Endothelial cell of umbilical vein (primary cell): ENCODE measurements around the gene FNBP1. TPM values are rescaled to one million over a fixed set of nuclear protein-coding genes. Genes with fewer than 3 reads are reported as not detected.
"Not testable (repeated sequence)": the region's sequence is repeated elsewhere in the genome, so short reads cannot be mapped to it uniquely, and the experiment has no call there.

Source experiments
- BruUV-seq: library from RNA; stranded (reverse); fragments of 400-500 nt; replicated peaks from 2 replicates; lab custom pipeline; 2021; lab: Mats Ljungman, UMichigan
- CTCF ChIA-PET: fragments of 300-600, 350-600 bp; sonication (Branson Sonifier 250); formaldehyde crosslinking; loops from one replicate; lab custom pipeline; 2021; ENCODE audit warnings: antibody characterized with exemption, inconsistent platforms; lab: Charles Lee
- POLR2A ChIA-PET: fragments of 300-600, 350-600 bp; sonication (Branson Sonifier 250); formaldehyde crosslinking; loops from one replicate; lab custom pipeline; 2021; ENCODE audit warnings: antibody characterized with exemption, inconsistent platforms; lab: Charles Lee
- DNase-seq: peaks from one replicate; pipeline ENCODE4 v3.0.0-alpha.2; 2011; ENCODE audit warnings: low read depth, low spot score
- FAIRE-seq: peaks from 2 replicates; lab custom pipeline; 2011; peaks lifted over from hg19 to GRCh38; lab: Jason Lieb, UNC
- H2AFZ ChIP-seq: 2 replicates; pipeline ENCODE4 v1.6.0; 2012; ENCODE audit warnings: low read depth, low read length, control low read depth, inconsistent platforms
- H3K27ac ChIP-seq: 2 replicates; pipeline ENCODE4 v1.5.1; 2011; ENCODE audit warnings: low read depth, mild to moderate bottlenecking, control low read depth, low read length, moderate library complexity; ENCODE audit not compliant: insufficient read depth
- H3K27me3 ChIP-seq, 2 experiments: 2 replicates each; pipeline versions ENCODE4 v1.6.0 to v1.6.1; 2011; ENCODE audit warnings: low read length in 2 of 2, mixed read lengths in 1 of 2; ENCODE audit not compliant: control insufficient read depth in 2 of 2, insufficient read depth in 2 of 2
- H3K36me3 ChIP-seq, 2 experiments: 2 replicates in 1 of 2; 3 replicates in 1 of 2; pipeline ENCODE4 v1.5.1; 2011; ENCODE audit warnings: low read length in 2 of 2, mild to moderate bottlenecking in 1 of 2, moderate library complexity in 1 of 2; ENCODE audit not compliant: control insufficient read depth in 2 of 2, insufficient read depth in 2 of 2; ENCODE audit errors: extremely low read depth in 1 of 2
- H3K4me1 ChIP-seq: 3 replicates; pipeline ENCODE4 v1.5.1; 2011; ENCODE audit warnings: mild to moderate bottlenecking, low read length; ENCODE audit not compliant: control insufficient read depth, insufficient read depth; ENCODE audit errors: extremely low read depth
- H3K4me2 ChIP-seq: 2 replicates; pipeline ENCODE4 v1.6.1; 2011; ENCODE audit warnings: low read length, control low read depth, mixed read lengths; ENCODE audit not compliant: insufficient read depth
- H3K4me3 ChIP-seq, 3 experiments: fragments of 200-600 bp in 1 of 3; sonication (generic), shearing (Covaris generic) in 1 of 3; replicated peaks in 1 of 3; 2 replicates each; pipeline ENCODE4 v1.5.1; 2011 to 2016; ENCODE audit warnings: control low read depth in 3 of 3, low read length in 3 of 3, mild to moderate bottlenecking in 2 of 3, inconsistent platforms in 1 of 3, low read depth in 1 of 3, moderate library complexity in 1 of 3; ENCODE audit not compliant: insufficient read depth in 1 of 3
- H3K79me2 ChIP-seq: 2 replicates; pipeline ENCODE4 v1.6.0; 2012; ENCODE audit warnings: low read length, inconsistent platforms; ENCODE audit not compliant: control insufficient read depth, insufficient read depth
- H3K9ac ChIP-seq: replicated peaks from 2 replicates; pipeline ENCODE3; 2011; ENCODE audit warnings: low read length, control low read depth; ENCODE audit not compliant: insufficient read depth; ENCODE audit errors: extremely low read depth
- H3K9me1 ChIP-seq: replicated peaks from 3 replicates; pipeline ENCODE4 v1.6.0; 2011; ENCODE audit warnings: mild to moderate bottlenecking, low read length; ENCODE audit not compliant: control insufficient read depth, insufficient read depth; ENCODE audit errors: extremely low read depth
- H3K9me3 ChIP-seq: replicated peaks from 2 replicates; pipeline ENCODE4 v1.5.1; 2012; ENCODE audit warnings: low read length, inconsistent platforms; ENCODE audit not compliant: control insufficient read depth, insufficient read depth
- H4K20me1 ChIP-seq: replicated peaks from 2 replicates; pipeline ENCODE3; 2011; ENCODE audit warnings: mild to moderate bottlenecking, low read length; ENCODE audit not compliant: control insufficient read depth, insufficient read depth; ENCODE audit errors: extremely low read depth
- EZH2 ChIP-seq: IDR thresholded peaks from 2 replicates; pipeline ENCODE4 v1.6.1; 2012; ENCODE audit warnings: borderline replicate concordance, low read depth, mild to moderate bottlenecking, moderate library complexity, low read length, inconsistent platforms; ENCODE audit not compliant: severe bottlenecking
- GATA2 ChIP-seq: IDR thresholded peaks from 2 replicates; pipeline ENCODE4 v1.7.0; 2011; ENCODE audit warnings: low read depth, mild to moderate bottlenecking, moderate library complexity, mixed read lengths, low read length; ENCODE audit not compliant: insufficient read length, insufficient read depth
- MYC ChIP-seq: IDR thresholded peaks from one replicate; pipeline ENCODE4 v1.6.1; 2011; ENCODE audit warnings: mild to moderate bottlenecking, low read depth, low read length
- POLR2AphosphoS5 ChIP-seq: IDR thresholded peaks from 2 replicates; pipeline ENCODE4 v1.6.1; 2012; ENCODE audit warnings: low read depth, mild to moderate bottlenecking, control low read depth, low read length, moderate library complexity; ENCODE audit not compliant: insufficient read depth
- dilution Hi-C: fragments of 300-500 bp; cut with MboI; formaldehyde crosslinking; loops from one replicate; pipeline ENCODE4 v1.15.0; 2019; ENCODE audit warnings: low sequenced_read_pairs; ENCODE audit not compliant: extremely low pct_ligation_motif_present
- intact Hi-C: fragments of 100-400 bp; cut with micrococcal nuclease; formaldehyde crosslinking; loops from one replicate; pipeline ENCODE4 v1.10.0; 2022
- polyA plus RNA-seq, 4 experiments: library from polyadenylated mRNA; depleted of rRNA in 3 of 4; stranded (reverse) in 3 of 4; unstranded in 1 of 4; fragments of >200 nt; gene quantifications; 2 replicates each; pipeline versions ENCODE4 v1.2.1 to v1.2.3, GENCODE V29; 2011 to 2012; ENCODE audit warnings: missing spikeins in 1 of 4
- total RNA-seq: library from RNA; stranded (reverse); gene quantifications from 2 replicates; pipeline ENCODE4 v1.2.3, GENCODE V29; 2021
- TF ChIP-seq, protein P1 (sequence below), 2 donors: IDR thresholded peaks; 1 replicate in 1 of 2; 2 replicates in 1 of 2; pipeline ENCODE4 v1.5.1; 2011; ENCODE audit warnings: low read length in 2 of 2, mild to moderate bottlenecking in 2 of 2, moderate library complexity in 2 of 2, control low read depth in 1 of 2, inconsistent platforms in 1 of 2, low read depth in 1 of 2; ENCODE audit not compliant: insufficient read depth in 1 of 2; ENCODE audit errors: extremely low read depth in 1 of 2
- TF ChIP-seq, protein P2 (sequence below): IDR thresholded peaks from 2 replicates; pipeline ENCODE4 v1.6.1; 2011; ENCODE audit not compliant: insufficient read depth, insufficient read length

Gene FNBP1
- total and polyA plus RNA-seq, 2 donors (not counting 3 experiments of a cell fraction or from before 2014, with no cell fraction given) = 10.9 to 43.9 TPM

DNA sequence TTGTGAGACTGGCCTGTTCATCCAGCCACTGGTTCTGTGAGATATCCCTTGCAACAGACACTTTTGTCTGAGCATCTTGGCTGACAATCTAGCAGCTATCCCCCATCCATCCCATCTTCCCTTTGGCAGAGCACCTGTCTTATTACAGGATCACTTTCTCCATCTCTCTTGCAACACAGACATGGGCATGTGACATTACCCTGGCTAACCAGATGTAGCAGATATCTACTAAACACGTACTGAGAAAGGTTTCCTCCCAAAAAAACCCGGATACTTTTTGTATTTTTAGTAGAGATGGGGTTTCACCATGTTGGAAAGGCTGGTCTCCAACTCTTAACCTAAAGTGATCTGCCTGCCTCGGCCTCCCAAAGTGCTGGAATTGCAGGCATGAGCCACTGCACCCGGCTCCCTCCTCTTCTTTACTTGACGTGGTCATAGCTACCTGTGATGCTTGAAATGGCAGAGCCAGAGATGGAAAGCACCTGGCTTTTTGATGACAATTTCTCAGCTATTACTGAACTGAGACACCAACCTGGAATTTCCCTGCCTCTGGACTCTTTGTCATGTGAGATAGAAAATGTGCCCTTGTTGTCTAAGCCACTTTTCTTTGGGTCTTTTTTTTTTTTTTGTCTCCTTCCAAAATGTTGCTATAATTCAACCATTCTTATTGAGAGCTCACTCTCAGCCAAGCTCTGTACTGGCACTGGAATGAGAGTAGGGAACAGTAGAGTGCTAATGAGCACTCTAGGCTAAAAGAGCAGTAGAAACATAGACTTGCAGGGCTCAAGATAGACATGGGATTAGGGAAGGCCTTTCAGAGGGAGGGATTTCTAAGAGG lies 32.6 kb downstream of the FNBP1 start:
- DNase-seq (no peak), FAIRE-seq (no peak)
- dilution Hi-C loops = no loop called here
- Histone ChIP-seq H2AFZ (no peak overlapping the region), H3K27me3 (no peaks in the 10 kb centered on the region), H3K36me3 (no peaks in the 10 kb centered on the region), H3K9me1 (no peaks in the 10 kb centered on the region), H3K9ac (no peak overlapping the region), H3K9me3 (no peaks in the 10 kb centered on the region), H3K27ac (no peak overlapping the region), H3K4me3 (no peak overlapping the region), H4K20me1 (no peaks in the 10 kb centered on the region), H3K79me2 (no peaks in the 10 kb centered on the region), H3K4me1 (no peaks in the 10 kb centered on the region), H3K4me2 (no peak overlapping the region)
- ChIA-PET CTCF (no interaction called here), POLR2A (interaction anchor here (0.7 kb wide), 1 partner anchor 1563 kb away, joined by 6 read pairs; no protein-coding TSS in a partner anchor)
- TF ChIP-seq, protein P1, sequence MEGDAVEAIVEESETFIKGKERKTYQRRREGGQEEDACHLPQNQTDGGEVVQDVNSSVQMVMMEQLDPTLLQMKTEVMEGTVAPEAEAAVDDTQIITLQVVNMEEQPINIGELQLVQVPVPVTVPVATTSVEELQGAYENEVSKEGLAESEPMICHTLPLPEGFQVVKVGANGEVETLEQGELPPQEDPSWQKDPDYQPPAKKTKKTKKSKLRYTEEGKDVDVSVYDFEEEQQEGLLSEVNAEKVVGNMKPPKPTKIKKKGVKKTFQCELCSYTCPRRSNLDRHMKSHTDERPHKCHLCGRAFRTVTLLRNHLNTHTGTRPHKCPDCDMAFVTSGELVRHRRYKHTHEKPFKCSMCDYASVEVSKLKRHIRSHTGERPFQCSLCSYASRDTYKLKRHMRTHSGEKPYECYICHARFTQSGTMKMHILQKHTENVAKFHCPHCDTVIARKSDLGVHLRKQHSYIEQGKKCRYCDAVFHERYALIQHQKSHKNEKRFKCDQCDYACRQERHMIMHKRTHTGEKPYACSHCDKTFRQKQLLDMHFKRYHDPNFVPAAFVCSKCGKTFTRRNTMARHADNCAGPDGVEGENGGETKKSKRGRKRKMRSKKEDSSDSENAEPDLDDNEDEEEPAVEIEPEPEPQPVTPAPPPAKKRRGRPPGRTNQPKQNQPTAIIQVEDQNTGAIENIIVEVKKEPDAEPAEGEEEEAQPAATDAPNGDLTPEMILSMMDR (IDR thresholded peaks at IDR 0.05; ENCODE audit: extremely low read depth in 1 of 2, insufficient read depth in 1 of 2, low read depth in 1 of 2, low read length in 2 of 2) = no peak
- no peak for TF ChIP-seq GATA2
- TF ChIP-seq, protein P2, sequence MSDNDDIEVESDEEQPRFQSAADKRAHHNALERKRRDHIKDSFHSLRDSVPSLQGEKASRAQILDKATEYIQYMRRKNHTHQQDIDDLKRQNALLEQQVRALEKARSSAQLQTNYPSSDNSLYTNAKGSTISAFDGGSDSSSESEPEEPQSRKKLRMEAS = no peak
- TF ChIP-seq MYC = no peak
- no peak for TF ChIP-seq POLR2AphosphoS5
- TF ChIP-seq EZH2 = no peak
- intact Hi-C loops = no loop called here
- no TSS peak for BruUV-seq

DNA sequence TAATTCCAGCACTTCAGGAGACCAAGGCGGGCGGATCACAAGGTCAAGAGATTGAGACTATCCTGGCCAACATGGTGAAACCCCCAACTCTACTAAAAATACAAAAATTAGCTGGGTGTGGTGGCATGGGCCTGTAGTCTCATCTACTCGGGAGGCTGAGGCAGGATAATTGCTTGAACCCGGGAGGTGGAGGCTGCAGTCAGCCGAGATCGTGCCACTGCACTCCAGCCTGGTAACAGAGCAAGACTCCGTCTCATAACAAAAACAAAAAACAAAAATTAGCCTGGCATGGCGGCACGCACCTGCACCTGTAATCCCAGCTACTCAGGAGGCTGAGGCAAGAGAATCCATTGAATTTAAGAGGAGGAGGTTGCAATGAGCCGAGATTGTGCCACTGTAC lies 33.4 kb downstream of the FNBP1 start:
- H4K20me1 ChIP-seq, H3K27me3 ChIP-seq, H3K9ac ChIP-seq, BruUV-seq, dilution Hi-C loops, H2AFZ ChIP-seq, DNase-seq, CTCF ChIA-PET, H3K9me3 ChIP-seq, H3K4me1 ChIP-seq, intact Hi-C loops, POLR2A ChIA-PET, H3K36me3 ChIP-seq, H3K79me2 ChIP-seq, H3K27ac ChIP-seq, H3K9me1 ChIP-seq, FAIRE-seq, H3K4me3 ChIP-seq, H3K4me2 ChIP-seq: not testable (repeated sequence)
